ENCODE measurements around the gene GAP43.
"Not testable (repeated sequence)": the region's sequence is repeated elsewhere in the genome, so short reads cannot be mapped to it uniquely, and the experiment has no call there.

GAP43 gene

GRCh38 chr3:115702598-115702997 lies 79.3 kb downstream of the GAP43 start:
- no peak for DNase-seq

GRCh38 chr3:115704661-115705338 lies 81.5 kb downstream of the GAP43 start:
- DNase-seq, result peak; percentile 60

GRCh38 chr3:115706311-115706829 lies 83.1 kb downstream of the GAP43 start:
- no peak for DNase-seq

- no peak for DNase-seq
Measured at GRCh38 chr3:115708540-115708939, 85.2 kb downstream of the GAP43 start.

GRCh38 chr3:115709093-115709492 lies 85.8 kb downstream of the GAP43 start:
- DNase-seq, result no peak

- no peak for DNase-seq
Measured at GRCh38 chr3:115709931-115710330, 86.6 kb downstream of the GAP43 start.

GRCh38 chr3:115710799-115711198 lies 87.5 kb downstream of the GAP43 start:
- no peak for DNase-seq

GRCh38 chr3:115712871-115713270 lies 89.6 kb downstream of the GAP43 start:
- DNase-seq, result no peak

GRCh38 chr3:115713284-115713683 lies 90.0 kb downstream of the GAP43 start:
- DNase-seq, result peak; percentile 32

GRCh38 chr3:115715241-115715745 lies 92.0 kb downstream of the GAP43 start:
- DNase-seq, result no peak

GRCh38 chr3:115720983-115721382 lies 97.7 kb downstream of the GAP43 start:
- no peak for DNase-seq

GRCh38 chr3:115725800-115726199 lies 102.5 kb downstream of the GAP43 start:
- no peak for DNase-seq

GRCh38 chr3:115727135-115727534 lies 103.8 kb downstream of the GAP43 start:
- DNase-seq, result no peak

- no peak for DNase-seq
Measured at GRCh38 chr3:115728013-115728412, 104.7 kb downstream of the GAP43 start.

- not testable (repeated sequence) for DNase-seq
Measured at GRCh38 chr3:115736341-115736740, 113.0 kb downstream of the GAP43 start.

- DNase-seq, result no peak
Measured at GRCh38 chr3:115741650-115742049, 118.3 kb downstream of the GAP43 start.

GRCh38 chr3:115744516-115744915 lies 121.2 kb downstream of the GAP43 start:
- DNase-seq, result not testable (repeated sequence)

GRCh38 chr3:115752978-115753377 lies 129.7 kb downstream of the GAP43 start:
- not testable (repeated sequence) for DNase-seq

GRCh38 chr3:115758076-115758763 lies 134.9 kb downstream of the GAP43 start:
- peak; percentile 65 for DNase-seq

GRCh38 chr3:115760716-115761115 lies 137.4 kb downstream of the GAP43 start:
- DNase-seq, result no peak

- no peak for DNase-seq
Measured at GRCh38 chr3:115761927-115762305, 138.6 kb downstream of the GAP43 start.

GRCh38 chr3:115766587-115767482 lies 143.5 kb downstream of the GAP43 start:
- peak; percentile 22 for DNase-seq

GRCh38 chr3:115768661-115769060 lies 145.4 kb downstream of the GAP43 start:
- DNase-seq, result no peak
